A549 (cell line): Measurements from ENCODE around the gene SPRR4.

ENCODE experiments used
- EP300 ChIP-seq, 2 experiments: fragments of >200 bp; sonication (Bioruptor Twin); formaldehyde crosslinking; IDR thresholded peaks; 2 replicates in 1 of 2; 3 replicates in 1 of 2; pipeline ENCODE4 v1.6.1; 2016 to 2017
- RAD21 ChIP-seq, 2 experiments: fragments of >200 bp in 1 of 2; sonication (Bioruptor Twin) in 1 of 2; formaldehyde crosslinking in 1 of 2; IDR thresholded peaks in 1 of 2; conservative IDR thresholded peaks in 1 of 2; 2 replicates in 1 of 2; 3 replicates in 1 of 2; pipeline ENCODE4 v1.6.1; 2012 to 2018; ENCODE audit warnings: inconsistent platforms in 1 of 2
- ZC3H11A ChIP-seq: fragments of 450-650 bp; IDR thresholded peaks from 2 replicates; pipeline ENCODE4 v1.6.1; 2014; ENCODE audit warnings: antibody characterized with exemption, mild to moderate bottlenecking
- TF ChIP-seq, protein P1 (sequence below): fragments of >200 bp; sonication (Bioruptor Twin); formaldehyde crosslinking; IDR thresholded peaks from 3 replicates; pipeline ENCODE4 v1.5.1; 2016
- TF ChIP-seq, protein P2 (sequence below): fragments of >200 bp; sonication (Bioruptor Twin); formaldehyde crosslinking; IDR thresholded peaks from 3 replicates; pipeline ENCODE4 v1.6.1; 2016

DNA sequence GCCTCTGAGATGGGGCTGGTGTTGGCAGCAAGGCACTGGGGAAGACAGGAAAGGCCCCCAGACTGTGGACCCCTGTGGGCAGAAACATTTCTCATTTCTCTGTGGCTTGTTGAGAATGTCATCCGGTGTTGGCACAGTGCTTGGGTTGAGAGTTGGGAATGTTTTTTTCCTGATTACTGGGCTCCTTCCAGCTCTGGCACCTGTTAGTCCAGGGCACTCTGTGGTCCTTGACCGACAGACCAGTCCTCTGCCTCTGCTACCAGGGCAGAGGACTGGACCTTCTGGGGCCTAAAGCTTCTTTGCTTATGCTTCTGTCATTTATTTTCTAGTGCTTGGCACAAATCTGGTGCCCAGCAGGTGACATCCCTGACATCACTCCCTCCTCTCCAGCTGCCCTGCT is 28.3 kb upstream of the SPRR4 start:
- TF ChIP-seq, protein P1, sequence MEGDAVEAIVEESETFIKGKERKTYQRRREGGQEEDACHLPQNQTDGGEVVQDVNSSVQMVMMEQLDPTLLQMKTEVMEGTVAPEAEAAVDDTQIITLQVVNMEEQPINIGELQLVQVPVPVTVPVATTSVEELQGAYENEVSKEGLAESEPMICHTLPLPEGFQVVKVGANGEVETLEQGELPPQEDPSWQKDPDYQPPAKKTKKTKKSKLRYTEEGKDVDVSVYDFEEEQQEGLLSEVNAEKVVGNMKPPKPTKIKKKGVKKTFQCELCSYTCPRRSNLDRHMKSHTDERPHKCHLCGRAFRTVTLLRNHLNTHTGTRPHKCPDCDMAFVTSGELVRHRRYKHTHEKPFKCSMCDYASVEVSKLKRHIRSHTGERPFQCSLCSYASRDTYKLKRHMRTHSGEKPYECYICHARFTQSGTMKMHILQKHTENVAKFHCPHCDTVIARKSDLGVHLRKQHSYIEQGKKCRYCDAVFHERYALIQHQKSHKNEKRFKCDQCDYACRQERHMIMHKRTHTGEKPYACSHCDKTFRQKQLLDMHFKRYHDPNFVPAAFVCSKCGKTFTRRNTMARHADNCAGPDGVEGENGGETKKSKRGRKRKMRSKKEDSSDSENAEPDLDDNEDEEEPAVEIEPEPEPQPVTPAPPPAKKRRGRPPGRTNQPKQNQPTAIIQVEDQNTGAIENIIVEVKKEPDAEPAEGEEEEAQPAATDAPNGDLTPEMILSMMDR, result no peak
- TF ChIP-seq EP300 (IDR thresholded peaks at IDR 0.05) (no peak), RAD21 (conservative IDR thresholded peaks at IDR 0.05 in 1 of 2, IDR thresholded peaks at IDR 0.05 in 1 of 2) (no peak), ZC3H11A (no peak)
- TF ChIP-seq, protein P2, sequence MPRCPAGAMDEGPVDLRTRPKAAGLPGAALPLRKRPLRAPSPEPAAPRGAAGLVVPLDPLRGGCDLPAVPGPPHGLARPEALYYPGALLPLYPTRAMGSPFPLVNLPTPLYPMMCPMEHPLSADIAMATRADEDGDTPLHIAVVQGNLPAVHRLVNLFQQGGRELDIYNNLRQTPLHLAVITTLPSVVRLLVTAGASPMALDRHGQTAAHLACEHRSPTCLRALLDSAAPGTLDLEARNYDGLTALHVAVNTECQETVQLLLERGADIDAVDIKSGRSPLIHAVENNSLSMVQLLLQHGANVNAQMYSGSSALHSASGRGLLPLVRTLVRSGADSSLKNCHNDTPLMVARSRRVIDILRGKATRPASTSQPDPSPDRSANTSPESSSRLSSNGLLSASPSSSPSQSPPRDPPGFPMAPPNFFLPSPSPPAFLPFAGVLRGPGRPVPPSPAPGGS, result no peak
